ENCODE measurements around the gene AIM2. TPM values are rescaled to one million over a fixed set of nuclear protein-coding genes. Genes with fewer than 3 reads are reported as not detected.

AIM2 gene
- total RNA-seq, 2 donors from 2014 or later = 0.69 TPM; not detected in 1

- Histone ChIP-seq H3K27me3 (no peaks in the 10 kb centered on the region), H3K4me1 (no peaks in the 10 kb centered on the region), H3K9me3 (no peaks in the 10 kb centered on the region), H3K9ac (ENCODE audit: low read depth in 2 of 2, low read length in 2 of 2) (no peak overlapping the region), H3K36me3 (no peaks in the 10 kb centered on the region), H3K4me3 (no peak overlapping the region), H3K27ac (peak overlapping the region; percentile 39)
- DNase-seq = peak; percentile 58
- intact Hi-C loops (cut with DNase I) = no loop called here
- TF ChIP-seq CTCF (IDR thresholded peaks at IDR 0.05) = no peak
Observed at GRCh38 chr1:159077120-159077961, 775 bp upstream of the AIM2 start.

GRCh38 chr1:159071970-159072582, 4.5 kb downstream of the AIM2 start:
- intact Hi-C loops (cut with DNase I) = loop anchor here (2.0 kb wide), 1 partner anchor 867 kb away; no protein-coding TSS in a partner anchor
- DNase-seq = no peak
- Histone ChIP-seq H3K4me1 (no peaks in the 10 kb centered on the region), H3K9me3 (no peaks in the 10 kb centered on the region), H3K27me3 (no peaks in the 10 kb centered on the region), H3K9ac (ENCODE audit: low read depth in 2 of 2, low read length in 2 of 2) (no peak overlapping the region), H3K27ac (no peak overlapping the region), H3K4me3 (no peak overlapping the region), H3K36me3 (no peaks in the 10 kb centered on the region)
- peak; percentile 68 for TF ChIP-seq CTCF (IDR thresholded peaks at IDR 0.05)

- H3K27ac ChIP-seq = no peak overlapping the region
- H3K9me3 ChIP-seq = no peaks in the 10 kb centered on the region
- no peaks in the 10 kb centered on the region for H3K36me3 ChIP-seq
- no peaks in the 10 kb centered on the region for H3K27me3 ChIP-seq
- no peaks in the 10 kb centered on the region for H3K4me1 ChIP-seq
- H3K9ac ChIP-seq (ENCODE audit: low read depth in 2 of 2, low read length in 2 of 2) = no peak overlapping the region
- intact Hi-C loops (cut with DNase I) = no loop called here
- H3K4me3 ChIP-seq = no peak overlapping the region
- TF ChIP-seq CTCF (IDR thresholded peaks at IDR 0.05) = no peak
- DNase-seq = no peak
Observed at GRCh38 chr1:159068886-159069285, 7.7 kb downstream of the AIM2 start.

DNA sequence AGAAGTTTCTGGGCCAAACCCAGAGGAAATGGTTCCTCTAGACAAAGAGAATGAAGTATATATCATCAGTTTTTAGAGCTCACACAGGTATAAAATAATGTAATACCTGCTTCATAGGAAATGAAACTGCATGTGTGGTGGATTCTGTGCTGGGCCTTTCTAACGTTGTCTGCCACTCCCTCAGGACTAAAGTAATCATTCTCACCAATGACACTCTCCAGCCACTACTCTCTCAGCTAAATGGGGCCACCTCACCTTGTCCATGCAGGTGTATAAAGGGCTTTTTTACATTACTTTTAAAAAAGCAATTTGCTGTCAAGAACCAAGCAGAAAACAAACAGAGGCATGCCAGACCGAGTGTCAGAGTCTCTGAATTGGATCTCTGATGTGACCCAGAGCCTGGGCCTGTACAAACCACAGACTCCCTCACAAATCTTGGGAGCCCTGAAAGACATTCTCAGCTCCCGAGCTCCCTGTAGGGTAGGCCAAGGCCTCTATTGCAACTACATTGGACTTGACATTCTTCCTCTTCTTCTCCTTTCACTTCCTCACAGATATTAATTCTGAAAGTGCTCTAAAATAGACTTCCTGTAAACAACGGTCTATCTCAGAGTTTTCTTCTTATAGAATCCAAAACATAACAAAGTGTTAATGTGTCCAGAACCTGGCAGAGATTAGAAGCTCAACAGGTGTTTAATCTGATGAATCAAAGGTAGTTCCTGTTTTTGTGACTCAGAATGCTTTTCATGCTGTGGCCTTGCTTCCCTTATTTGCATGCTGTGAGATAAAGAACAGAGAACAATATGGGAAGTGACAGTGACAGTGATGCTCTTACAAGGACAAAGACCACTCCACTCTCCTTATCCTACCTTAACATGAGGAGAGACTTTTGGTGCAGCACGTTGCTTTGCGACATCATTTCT, 8.6 kb downstream of the AIM2 start:
- Histone ChIP-seq H3K36me3 (no peaks in the 10 kb centered on the region), H3K27me3 (no peaks in the 10 kb centered on the region), H3K9me3 (no peaks in the 10 kb centered on the region), H3K9ac (ENCODE audit: low read depth in 2 of 2, low read length in 2 of 2) (no peak overlapping the region), H3K4me3 (no peak overlapping the region), H3K4me1 (no peaks in the 10 kb centered on the region), H3K27ac (peak overlapping the region; percentile 23)
- TF ChIP-seq CTCF (IDR thresholded peaks at IDR 0.05) = no peak
- intact Hi-C loops (cut with DNase I) = no loop called here
- DNase-seq = no peak

DNA sequence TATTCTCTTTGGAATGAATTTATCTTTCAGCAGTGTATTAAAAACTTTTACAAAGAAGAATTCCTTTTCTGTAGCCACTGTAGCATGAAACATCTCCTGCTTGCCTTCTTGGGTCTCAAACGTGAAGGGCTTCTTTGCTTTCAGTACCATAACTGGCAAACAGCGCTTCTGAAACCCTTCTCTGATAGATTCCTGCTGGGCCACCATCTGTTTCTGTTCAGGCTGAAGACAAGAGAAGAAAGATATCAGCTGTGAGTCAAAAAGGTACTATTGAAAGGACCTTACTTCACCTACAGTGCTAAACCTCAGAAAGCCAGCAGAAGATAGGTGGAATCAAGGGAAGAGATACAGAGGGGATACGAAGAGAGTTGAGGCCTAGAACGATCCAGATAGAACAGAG, 10.5 kb downstream of the AIM2 start:
- Histone ChIP-seq H3K9me3 (no peaks in the 10 kb centered on the region), H3K27ac (no peak overlapping the region), H3K36me3 (no peaks in the 10 kb centered on the region), H3K27me3 (no peaks in the 10 kb centered on the region), H3K4me3 (no peak overlapping the region), H3K9ac (ENCODE audit: low read depth in 2 of 2, low read length in 2 of 2) (no peak overlapping the region), H3K4me1 (no peaks in the 10 kb centered on the region)
- intact Hi-C loops (cut with DNase I) = no loop called here
- no peak for DNase-seq
- no peak for TF ChIP-seq CTCF (IDR thresholded peaks at IDR 0.05)
